AG04450 (cell line): ENCODE data around the gene ZNF30. TPM values are rescaled to one million over a fixed set of nuclear protein-coding genes. Genes with fewer than 3 reads are reported as not detected.
A peak's percentile ranks its signal among the peaks of the same experiment; 100 is the strongest.

Source experiments
- CTCF ChIA-PET: fragments of 300-600, 350-600 bp; formaldehyde crosslinking; extraction: SDS; loops from one replicate; lab custom pipeline; 2022; ENCODE audit warnings: antibody characterized with exemption, inconsistent platforms; lab: Charles Lee
- POLR2A ChIA-PET: fragments of 350-600 bp; formaldehyde crosslinking; extraction: SDS; loops from one replicate; lab custom pipeline; 2021; ENCODE audit warnings: antibody characterized with exemption, inconsistent platforms; lab: Yijun Ruan, JAX
- DNase-seq: peaks from one replicate; pipeline ENCODE4 v3.0.0-alpha.2; 2011; ENCODE audit warnings: low read depth, low spot score
- H3K27ac ChIP-seq: one replicate; pipeline ENCODE4 v1.5.1; 2012; ENCODE audit warnings: low read depth, low read length, control low read depth
- H3K27me3 ChIP-seq: one replicate; pipeline ENCODE4 v1.6.0; 2012; ENCODE audit warnings: low read length; ENCODE audit not compliant: control insufficient read depth, insufficient read depth
- H3K4me3 ChIP-seq: 2 replicates; pipeline ENCODE4 v1.5.1; 2011; ENCODE audit warnings: mild to moderate bottlenecking, low read depth, low read length, control low read depth
- H3K9me3 ChIP-seq: 2 replicates; pipeline ENCODE4 v1.5.1; 2012; ENCODE audit warnings: low read length; ENCODE audit not compliant: control insufficient read depth, insufficient read depth
- polyA plus RNA-seq: library from polyadenylated mRNA; depleted of rRNA; stranded (reverse); fragments of >200 nt; gene quantifications from 2 replicates; pipeline ENCODE4 v1.2.3, GENCODE V29; 2011
- TF ChIP-seq, protein P1 (sequence below): IDR thresholded peaks from 2 replicates; pipeline ENCODE4 v1.5.1; 2011; ENCODE audit warnings: low read depth, low read length, control low read depth, inconsistent platforms

ZNF30 gene
- polyA plus RNA-seq, 1 experiment: 3.1 TPM

DNA sequence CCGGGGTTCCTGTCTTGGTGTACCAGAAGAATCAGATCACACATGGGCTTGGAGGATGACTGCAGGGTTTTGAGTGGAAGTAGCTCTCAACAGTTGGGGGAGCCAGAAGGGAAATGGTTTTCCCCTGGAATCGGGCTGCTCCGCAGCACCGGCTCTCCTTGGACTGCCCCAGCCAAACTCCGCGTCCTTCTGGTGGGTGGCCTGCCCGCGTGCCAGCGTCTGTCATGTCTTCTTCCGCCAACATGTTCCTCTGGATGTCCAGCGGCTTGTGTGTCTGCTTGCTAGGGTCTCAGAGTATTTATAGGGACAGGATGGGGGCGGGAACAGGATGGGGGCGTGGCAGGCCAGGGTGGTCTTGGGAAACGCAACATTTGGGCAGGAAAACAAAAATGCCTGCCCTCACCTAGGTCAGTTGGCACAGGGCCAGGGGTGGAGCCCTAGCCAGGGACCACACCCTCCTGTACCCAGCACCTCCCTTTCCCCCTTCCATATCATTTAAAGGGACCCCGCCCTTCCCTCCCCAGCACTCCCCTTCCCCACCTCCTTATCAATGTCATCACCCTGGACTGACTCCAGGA, 1.3 kb upstream of the ZNF30 start:
- DNase-seq: no peak
- Histone ChIP-seq H3K4me3 (no peak overlapping the region), H3K27ac (no peak overlapping the region), H3K9me3 (peaks cover 4% of the 10 kb centered on the region; the same call in 1 of the 2 replicates), H3K27me3 (no peaks in the 10 kb centered on the region)
- CTCF ChIA-PET: no interaction called here
- TF ChIP-seq, protein P1, sequence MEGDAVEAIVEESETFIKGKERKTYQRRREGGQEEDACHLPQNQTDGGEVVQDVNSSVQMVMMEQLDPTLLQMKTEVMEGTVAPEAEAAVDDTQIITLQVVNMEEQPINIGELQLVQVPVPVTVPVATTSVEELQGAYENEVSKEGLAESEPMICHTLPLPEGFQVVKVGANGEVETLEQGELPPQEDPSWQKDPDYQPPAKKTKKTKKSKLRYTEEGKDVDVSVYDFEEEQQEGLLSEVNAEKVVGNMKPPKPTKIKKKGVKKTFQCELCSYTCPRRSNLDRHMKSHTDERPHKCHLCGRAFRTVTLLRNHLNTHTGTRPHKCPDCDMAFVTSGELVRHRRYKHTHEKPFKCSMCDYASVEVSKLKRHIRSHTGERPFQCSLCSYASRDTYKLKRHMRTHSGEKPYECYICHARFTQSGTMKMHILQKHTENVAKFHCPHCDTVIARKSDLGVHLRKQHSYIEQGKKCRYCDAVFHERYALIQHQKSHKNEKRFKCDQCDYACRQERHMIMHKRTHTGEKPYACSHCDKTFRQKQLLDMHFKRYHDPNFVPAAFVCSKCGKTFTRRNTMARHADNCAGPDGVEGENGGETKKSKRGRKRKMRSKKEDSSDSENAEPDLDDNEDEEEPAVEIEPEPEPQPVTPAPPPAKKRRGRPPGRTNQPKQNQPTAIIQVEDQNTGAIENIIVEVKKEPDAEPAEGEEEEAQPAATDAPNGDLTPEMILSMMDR: no peak
- POLR2A ChIA-PET: no interaction called here

- no peak overlapping the region for H3K27ac ChIP-seq
- POLR2A ChIA-PET: interaction anchor here (0.6 to 1.4 kb wide), 4 partner anchors 37 to 1045 kb away, joined by 3 to 10 read pairs (median 5); partner anchors contain the start of genes SCGB2B2 and ZNF302
- TF ChIP-seq, protein P1: no peak
- DNase-seq: no peak
- H3K27me3 ChIP-seq: no peaks in the 10 kb centered on the region
- peak overlapping the region; percentile 82 for H3K4me3 ChIP-seq
- CTCF ChIA-PET: no interaction called here
- peaks cover 4% of the 10 kb centered on the region; the same call in 1 of the 2 replicates for H3K9me3 ChIP-seq
These were observed 380 bp upstream of the ZNF30 start for GRCh38 chr19:34926361-34926684.

DNA sequence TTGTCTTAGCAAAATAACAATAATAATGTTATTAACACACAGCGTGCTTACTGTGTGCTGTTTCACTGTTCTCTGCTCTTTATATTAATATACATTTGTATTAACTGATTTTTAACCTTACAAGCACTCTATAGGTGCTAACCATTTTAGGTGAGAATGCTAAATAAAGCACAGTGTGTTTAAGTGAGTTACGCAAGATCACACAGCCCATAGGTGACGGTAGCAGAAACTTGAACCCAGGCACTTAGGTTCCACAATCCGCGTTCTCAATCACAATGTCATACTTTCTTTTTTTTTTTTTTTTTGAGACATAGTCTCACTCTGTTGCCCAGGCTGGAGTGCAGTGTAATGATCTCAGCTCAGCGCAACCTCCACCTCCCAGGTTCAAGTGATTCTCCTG, 5.8 kb downstream of the ZNF30 start:
- CTCF ChIA-PET: interaction anchor here (0.6 kb wide), 1 partner anchor 474 kb away, joined by 4 read pairs; no protein-coding TSS in a partner anchor
- POLR2A ChIA-PET: no interaction called here
- Histone ChIP-seq H3K27me3 (no peaks in the 10 kb centered on the region), H3K4me3 (no peak overlapping the region), H3K27ac (no peak overlapping the region), H3K9me3 (no peaks in the 10 kb centered on the region; the same call in 1 of the 2 replicates)
- DNase-seq: no peak
- TF ChIP-seq, protein P1: no peak

DNA sequence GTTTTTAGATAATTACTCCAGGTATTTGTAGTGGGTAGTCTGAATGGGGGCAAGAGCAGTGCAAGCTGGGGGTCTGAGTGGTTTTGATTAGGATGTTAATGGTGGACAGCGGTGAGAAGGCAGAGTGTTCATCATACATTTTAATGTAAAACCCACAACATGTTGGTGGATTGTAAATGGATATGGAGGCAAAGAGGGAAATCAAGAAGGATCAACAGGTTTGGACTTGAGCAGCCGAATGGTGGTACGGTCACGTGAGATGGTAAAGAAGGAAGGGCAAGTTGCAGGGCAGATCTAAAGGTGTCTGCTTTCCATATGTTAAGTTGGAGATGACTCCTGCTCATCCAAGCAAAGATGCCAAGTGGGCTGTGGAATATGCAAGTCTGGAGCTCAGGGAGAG, 9.5 kb downstream of the ZNF30 start:
- DNase-seq: no peak
- POLR2A ChIA-PET: no interaction called here
- TF ChIP-seq, protein P1: no peak
- Histone ChIP-seq H3K27me3 (no peaks in the 10 kb centered on the region), H3K9me3 (peaks cover 1% of the 10 kb centered on the region; the same call in 1 of the 2 replicates), H3K4me3 (no peak overlapping the region), H3K27ac (no peak overlapping the region)
- CTCF ChIA-PET: no interaction called here

- POLR2A ChIA-PET: no interaction called here
- TF ChIP-seq, protein P1: no peak
- Histone ChIP-seq H3K27ac (no peak overlapping the region), H3K4me3 (no peak overlapping the region), H3K27me3 (no peaks in the 10 kb centered on the region), H3K9me3 (peaks cover 14% of the 10 kb centered on the region)
- CTCF ChIA-PET: no interaction called here
- DNase-seq: no peak
These were observed 12.2 kb downstream of the ZNF30 start for GRCh38 chr19:34938886-34939285.
